HG03378 (cell line): ENCODE data around the gene LAP3.
"Not testable (repeated sequence)": the region's sequence is repeated elsewhere in the genome, so short reads cannot be mapped to it uniquely, and the experiment has no call there.

Experiments used
- ATAC-seq: cut with Tn5 transposase; IDR thresholded peaks from one replicate; pipeline ENCODE4 v1.9.1; 2021; ENCODE audit warnings: mild to moderate bottlenecking, moderate library complexity; ENCODE audit not compliant: unreplicated experiment

Gene LAP3

GRCh38 chr4:17561195-17561909 is 15.6 kb upstream of the LAP3 start:
- ATAC-seq, result no peak

GRCh38 chr4:17562157-17562556 is 14.8 kb upstream of the LAP3 start:
- no peak for ATAC-seq

- no peak for ATAC-seq
Measured at GRCh38 chr4:17565846-17566245, 11.2 kb upstream of the LAP3 start.

- ATAC-seq, result no peak
Measured at GRCh38 chr4:17567271-17567670, 9.7 kb upstream of the LAP3 start.

- ATAC-seq, result no peak
Measured at GRCh38 chr4:17574206-17574605, 2.8 kb upstream of the LAP3 start.

- ATAC-seq, result not testable (repeated sequence)
Measured at GRCh38 chr4:17575177-17575576, 1.8 kb upstream of the LAP3 start.

GRCh38 chr4:17577665-17578481 is 875 bp downstream of the LAP3 start:
- ATAC-seq, result peak; percentile 14

- peak; percentile 50 for ATAC-seq
Measured at GRCh38 chr4:17578482-17578891, 1.5 kb downstream of the LAP3 start.

- ATAC-seq, result no peak
Measured at GRCh38 chr4:17580969-17581368, 4.0 kb downstream of the LAP3 start.

- no peak for ATAC-seq
Measured at GRCh38 chr4:17583276-17583675, 6.3 kb downstream of the LAP3 start.

GRCh38 chr4:17583941-17584340 is 6.9 kb downstream of the LAP3 start:
- ATAC-seq, result no peak

GRCh38 chr4:17584521-17585213 is 7.7 kb downstream of the LAP3 start:
- no peak for ATAC-seq

- ATAC-seq, result no peak
Measured at GRCh38 chr4:17587094-17587822, 10.3 kb downstream of the LAP3 start.

- no peak for ATAC-seq
Measured at GRCh38 chr4:17589355-17589754, 12.4 kb downstream of the LAP3 start.

- peak; percentile 94 for ATAC-seq
Measured at GRCh38 chr4:17595471-17596005, 18.5 kb downstream of the LAP3 start.

GRCh38 chr4:17597517-17597916 is 20.5 kb downstream of the LAP3 start:
- no peak for ATAC-seq

- ATAC-seq, result no peak
Measured at GRCh38 chr4:17599826-17600225, 22.8 kb downstream of the LAP3 start.

GRCh38 chr4:17605236-17605635 is 28.2 kb downstream of the LAP3 start:
- no peak for ATAC-seq

- peak; percentile 50 for ATAC-seq
Measured at GRCh38 chr4:17613761-17614415, 36.9 kb downstream of the LAP3 start.
